Endodermal cell (in vitro differentiated cells): ENCODE measurements around the gene CARNS1. TPM values are rescaled to one million over a fixed set of nuclear protein-coding genes. Genes with fewer than 3 reads are reported as not detected.
A peak's percentile ranks its signal among the peaks of the same experiment; 100 is the strongest.

Experiments used
- DNase-seq: peaks from one replicate; pipeline ENCODE4 v3.0.0-alpha.2; 2017
- H3K27ac ChIP-seq: 2 replicates; pipeline ENCODE4 v1.5.1; 2013; ENCODE audit warnings: mild to moderate bottlenecking, low read depth, low read length, moderate library complexity
- H3K27me3 ChIP-seq: 2 replicates; pipeline ENCODE4 v1.6.1; 2013; ENCODE audit warnings: mild to moderate bottlenecking, low read length, moderate library complexity; ENCODE audit not compliant: insufficient read depth, control insufficient read depth, poor library complexity, severe bottlenecking
- H3K36me3 ChIP-seq: 2 replicates; pipeline ENCODE4 v1.7.0; 2013; ENCODE audit warnings: mild to moderate bottlenecking, low read length, moderate library complexity; ENCODE audit not compliant: control insufficient read depth, insufficient read depth
- H3K4me1 ChIP-seq: one replicate; pipeline ENCODE4 v1.7.0; 2013; ENCODE audit warnings: low read length; ENCODE audit not compliant: control insufficient read depth, insufficient read depth
- H3K4me3 ChIP-seq: 2 replicates; pipeline ENCODE4 v1.5.1; 2013; ENCODE audit warnings: mild to moderate bottlenecking, low read length, moderate library complexity
- H3K9ac ChIP-seq: 2 replicates; pipeline ENCODE4 v1.6.1; 2013; ENCODE audit warnings: mild to moderate bottlenecking, low read length, moderate library complexity; ENCODE audit not compliant: poor library complexity, severe bottlenecking; ENCODE audit errors: extremely low read depth
- H3K9me3 ChIP-seq: 2 replicates; pipeline ENCODE4 v1.6.1; 2013; ENCODE audit warnings: mild to moderate bottlenecking, low read length, moderate library complexity; ENCODE audit not compliant: control insufficient read depth
- H3K27ac Mint-ChIP-seq: 2 replicates; pipeline ENCODE4 v1.8.0; 2020; ENCODE audit warnings: mixed read lengths
- H3K27me3 Mint-ChIP-seq: 2 replicates; pipeline ENCODE4 v1.8.0; 2021; ENCODE audit warnings: mild to moderate bottlenecking, mixed read lengths; ENCODE audit not compliant: insufficient read depth
- H3K36me3 Mint-ChIP-seq: 2 replicates; pipeline ENCODE4 v1.8.0; 2020; ENCODE audit warnings: low read depth, mixed read lengths
- H3K4me1 Mint-ChIP-seq: 2 replicates; pipeline ENCODE4 v1.8.0; 2020; ENCODE audit warnings: mixed read lengths
- H3K4me3 Mint-ChIP-seq: 2 replicates; pipeline ENCODE4 v1.8.0; 2020; ENCODE audit warnings: mild to moderate bottlenecking, moderate library complexity, mixed read lengths
- H3K9me3 Mint-ChIP-seq: 2 replicates; pipeline ENCODE4 v1.8.0; 2020; ENCODE audit warnings: mild to moderate bottlenecking, mixed read lengths
- CTCF ChIP-seq: fragments of 200-600 bp; sonication (generic); conservative IDR thresholded peaks from 2 replicates; pipeline ENCODE4 v1.5.0; 2021; ENCODE audit warnings: antibody characterized with exemption, mild to moderate bottlenecking
- WGBS, 2 experiments: methylation state at CpG; one replicate each; pipeline versions ENCODE4 v1.1.5 to v1.1.7; 2013; ENCODE audit warnings: missing lambda C conversion rate in 2 of 2, mixed read lengths in 1 of 2; ENCODE audit not compliant: insufficient coverage in 1 of 2, insufficient read length in 1 of 2; 5-methylcytosine and 5-hydroxymethylcytosine counted together
- total RNA-seq, 2 donors: library from RNA; stranded (reverse); fragmentation: NEBNext Ultra II Directional in 1 of 2; extraction: Animal tissue kit (Norgen Biotek cat#: 25700) in 1 of 2; gene quantifications; 2 replicates in 1 of 2; 3 replicates in 1 of 2; pipeline ENCODE4 v1.2.1, GENCODE V29; 2021

Gene CARNS1
- total RNA-seq, 2 donors from 2014 or later: 1.6 to 2.2 TPM

DNA sequence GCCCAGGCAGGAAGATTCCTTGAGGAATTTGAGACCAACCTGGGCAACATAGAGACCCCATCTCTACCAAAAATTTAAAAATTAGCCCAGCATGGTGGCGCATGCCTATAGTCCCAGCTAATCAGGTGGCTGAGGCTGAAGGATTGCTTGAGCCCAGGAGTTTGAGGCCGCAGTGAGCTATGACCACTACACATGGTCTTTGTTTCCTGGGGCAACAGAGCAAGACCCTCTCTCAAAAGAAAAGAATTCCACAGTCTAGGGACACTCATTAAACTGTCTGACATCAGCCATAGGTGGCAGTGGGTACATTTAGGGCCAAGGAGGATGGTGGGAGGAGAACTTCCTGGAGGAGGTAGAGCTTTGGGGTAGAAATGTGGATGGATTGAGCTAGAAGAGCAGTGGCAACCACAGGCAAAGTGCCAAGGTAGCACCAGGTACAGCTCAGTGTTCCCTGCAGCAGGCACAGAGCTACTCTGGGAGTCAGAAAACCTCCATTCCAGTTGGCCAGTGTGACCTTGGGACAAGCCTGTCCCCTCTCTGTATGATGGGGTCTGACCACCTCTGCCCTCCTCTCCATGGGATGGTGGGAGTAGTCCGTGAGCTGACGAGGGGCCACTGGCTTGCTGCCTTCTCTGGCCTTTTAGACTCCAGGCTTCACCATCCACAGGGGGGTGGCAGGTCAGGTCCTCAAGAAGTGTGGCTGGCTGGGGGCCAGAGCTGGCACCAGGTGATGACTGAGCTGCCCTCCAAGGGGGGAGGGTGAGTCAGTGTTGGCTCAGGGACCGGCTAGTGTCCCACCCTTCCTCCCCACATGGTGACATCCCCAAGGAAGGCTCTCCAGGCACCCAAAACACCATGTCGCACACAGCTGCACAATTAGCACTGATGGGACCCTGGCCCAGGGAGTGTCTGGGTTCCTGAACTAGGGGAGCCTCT is 38.3 kb upstream of the CARNS1 start:
- H3K4me3 Mint-ChIP-seq: peak overlapping the region; percentile 41
- peak; percentile 39 for DNase-seq
- H3K36me3 Mint-ChIP-seq: no peaks in the 10 kb centered on the region
- peaks cover 24% of the 10 kb centered on the region for H3K4me1 ChIP-seq
- no peaks in the 10 kb centered on the region for H3K27me3 ChIP-seq
- H3K27ac Mint-ChIP-seq: peak overlapping the region; percentile 48
- H3K9me3 ChIP-seq: no peaks in the 10 kb centered on the region
- no peaks in the 10 kb centered on the region for H3K36me3 ChIP-seq
- H3K4me1 Mint-ChIP-seq: peaks cover 23% of the 10 kb centered on the region
- no peak overlapping the region for H3K27ac ChIP-seq
- no peaks in the 10 kb centered on the region for H3K9me3 Mint-ChIP-seq
- no peak for TF ChIP-seq CTCF
- H3K4me3 ChIP-seq: no peak overlapping the region
- peaks cover 55% of the 10 kb centered on the region for H3K27me3 Mint-ChIP-seq
- no peak overlapping the region for H3K9ac ChIP-seq
- 93 to 100% methylated on average over 3 to 6 of the region's 6 CpGs for WGBS, 2 experiments

DNA sequence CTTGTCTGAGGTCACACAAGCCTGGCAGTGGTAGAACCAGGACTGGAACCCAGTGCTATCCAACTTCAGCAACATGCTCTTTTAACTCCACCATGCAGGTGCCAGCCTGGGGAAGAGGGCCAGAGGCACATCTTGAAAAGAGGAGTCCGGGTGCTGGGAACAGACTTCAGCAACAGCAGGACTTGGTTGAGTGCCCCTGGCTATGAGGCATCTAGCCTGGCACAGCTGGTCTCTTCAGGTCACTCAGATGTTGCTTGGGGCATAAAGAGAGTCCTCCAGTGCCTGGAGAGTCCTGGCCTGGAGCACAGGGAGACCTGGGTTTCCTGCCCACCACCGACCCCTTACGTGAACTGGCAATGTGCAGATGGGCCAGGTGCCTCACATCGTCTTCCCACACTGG is 36.9 kb upstream of the CARNS1 start:
- Mint-ChIP-seq H3K4me1 (peaks cover 24% of the 10 kb centered on the region), H3K4me3 (no peak overlapping the region), H3K27me3 (peaks cover 57% of the 10 kb centered on the region), H3K27ac (no peak overlapping the region), H3K9me3 (no peaks in the 10 kb centered on the region), H3K36me3 (no peaks in the 10 kb centered on the region)
- WGBS, 2 experiments: 89 to 94% methylated on average over 3 to 4 of the region's 4 CpGs
- TF ChIP-seq CTCF: no peak
- no peaks in the 10 kb centered on the region for H3K36me3 ChIP-seq
- H3K27me3 ChIP-seq: no peaks in the 10 kb centered on the region
- no peak overlapping the region for H3K4me3 ChIP-seq
- no peak overlapping the region for H3K27ac ChIP-seq
- DNase-seq: no peak
- H3K9me3 ChIP-seq: no peaks in the 10 kb centered on the region
- H3K4me1 ChIP-seq: peaks cover 24% of the 10 kb centered on the region
- H3K9ac ChIP-seq: no peak overlapping the region

DNA sequence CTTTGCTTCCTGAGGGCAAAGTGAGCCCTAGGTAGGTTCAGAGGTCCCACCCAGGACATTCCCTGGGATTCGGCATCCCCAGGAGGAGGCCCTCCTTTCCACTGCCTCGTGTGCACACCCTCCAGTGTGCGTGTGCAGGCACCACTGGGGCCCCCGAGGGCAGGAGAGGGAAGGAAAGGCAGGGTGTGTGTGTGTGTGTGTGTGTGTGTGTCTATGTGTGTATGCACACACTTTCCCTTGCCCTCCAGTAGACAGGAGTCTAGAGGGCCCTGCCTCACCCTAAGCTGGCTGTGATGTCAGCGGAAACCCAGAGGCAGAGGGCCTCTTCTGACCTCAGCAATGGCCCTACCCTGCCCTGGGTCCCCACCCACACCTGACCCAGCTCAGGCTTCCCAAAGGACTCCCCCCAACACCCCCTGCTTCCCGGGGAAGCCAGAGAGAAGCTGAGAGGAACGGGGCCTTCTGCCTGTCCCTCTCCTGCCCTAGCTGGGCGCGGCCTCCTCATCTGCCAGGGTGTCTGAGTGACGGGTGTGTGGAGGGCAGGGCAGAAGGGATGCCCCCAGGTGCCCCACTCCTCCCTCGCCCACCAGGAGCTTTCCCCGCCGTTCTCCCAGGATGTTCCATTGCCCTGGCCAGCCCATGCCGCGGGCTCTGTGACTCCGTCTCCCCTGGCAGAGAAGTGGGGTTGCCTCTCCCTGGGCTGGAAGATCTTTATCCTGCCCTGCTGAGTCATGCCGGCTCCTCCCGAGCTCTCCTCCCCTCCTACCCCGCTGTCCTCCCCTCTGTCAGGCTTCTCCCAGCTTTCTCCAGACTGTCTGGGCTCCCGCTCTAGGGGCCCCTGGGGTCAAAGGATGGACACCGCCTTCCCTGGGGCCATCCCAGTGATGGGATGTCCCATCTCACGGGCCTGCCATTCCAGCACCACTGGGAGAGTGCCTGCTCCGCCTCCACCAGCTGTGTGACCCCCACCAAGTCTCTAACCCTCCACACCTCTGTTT is 36.1 kb upstream of the CARNS1 start:
- WGBS, 2 experiments: 76 to 83% methylated on average over 12 to 23 of the region's 23 CpGs
- Mint-ChIP-seq H3K4me1 (peaks cover 20% of the 10 kb centered on the region), H3K36me3 (no peaks in the 10 kb centered on the region), H3K27me3 (peaks cover 56% of the 10 kb centered on the region), H3K9me3 (no peaks in the 10 kb centered on the region), H3K4me3 (no peak overlapping the region), H3K27ac (no peak overlapping the region)
- Histone ChIP-seq H3K9me3 (no peaks in the 10 kb centered on the region), H3K27ac (no peak overlapping the region), H3K9ac (no peak overlapping the region), H3K27me3 (no peaks in the 10 kb centered on the region), H3K4me3 (no peak overlapping the region), H3K4me1 (peaks cover 22% of the 10 kb centered on the region), H3K36me3 (no peaks in the 10 kb centered on the region)
- TF ChIP-seq CTCF: no peak
- peak; percentile 51 for DNase-seq
